ENCODE data around the gene TUBGCP2. TPM values are rescaled to one million over a fixed set of nuclear protein-coding genes. Genes with fewer than 3 reads are reported as not detected.

TUBGCP2 gene
- total and polyA plus RNA-seq, 9 of the 15 experiments (the other 6 are each of a cell fraction or from before 2014, with no cell fraction given), result 4.3 to 56.6 (median 28.4) TPM

DNA sequence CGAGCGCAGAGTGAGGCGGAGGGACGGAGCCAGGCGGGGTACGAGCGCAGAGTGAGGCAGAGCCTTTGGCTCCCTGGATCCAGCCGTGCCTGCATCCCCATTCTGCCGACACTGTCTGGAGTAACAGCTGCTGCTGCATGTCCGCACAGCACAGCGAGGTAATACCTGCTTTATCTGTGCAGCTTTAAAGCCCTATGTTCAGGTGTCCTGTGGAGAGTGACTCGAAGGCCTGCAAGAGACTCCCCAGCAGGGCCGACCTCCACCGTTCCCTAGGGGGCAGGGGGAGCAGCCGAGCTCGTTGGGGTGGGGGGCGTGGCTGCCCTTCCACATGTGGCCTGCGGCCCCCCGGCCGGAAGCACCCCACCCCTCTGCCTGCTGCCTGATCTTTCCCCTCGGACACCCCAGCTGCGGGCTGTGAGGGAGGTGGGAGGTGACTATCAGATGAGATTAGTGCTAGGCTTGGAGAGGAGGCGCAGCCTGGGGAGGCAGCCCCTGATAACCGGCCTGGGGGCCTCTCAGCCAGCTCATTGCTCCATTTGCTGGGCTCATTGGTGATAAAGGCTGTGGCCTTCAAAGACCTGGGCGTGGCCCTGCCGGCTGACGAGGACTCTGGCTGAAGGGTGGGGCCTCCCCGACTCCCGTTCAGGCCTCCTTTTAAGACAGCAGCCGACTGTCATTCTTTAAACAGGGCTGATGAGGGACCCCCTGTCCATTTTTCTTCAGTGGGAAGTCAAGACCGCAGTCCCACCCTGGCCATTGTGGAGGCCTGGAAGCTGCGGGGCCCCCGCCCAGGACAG lies 63.0 kb downstream of the TUBGCP2 start (continued):
- TF ChIP-seq, protein P1, sequence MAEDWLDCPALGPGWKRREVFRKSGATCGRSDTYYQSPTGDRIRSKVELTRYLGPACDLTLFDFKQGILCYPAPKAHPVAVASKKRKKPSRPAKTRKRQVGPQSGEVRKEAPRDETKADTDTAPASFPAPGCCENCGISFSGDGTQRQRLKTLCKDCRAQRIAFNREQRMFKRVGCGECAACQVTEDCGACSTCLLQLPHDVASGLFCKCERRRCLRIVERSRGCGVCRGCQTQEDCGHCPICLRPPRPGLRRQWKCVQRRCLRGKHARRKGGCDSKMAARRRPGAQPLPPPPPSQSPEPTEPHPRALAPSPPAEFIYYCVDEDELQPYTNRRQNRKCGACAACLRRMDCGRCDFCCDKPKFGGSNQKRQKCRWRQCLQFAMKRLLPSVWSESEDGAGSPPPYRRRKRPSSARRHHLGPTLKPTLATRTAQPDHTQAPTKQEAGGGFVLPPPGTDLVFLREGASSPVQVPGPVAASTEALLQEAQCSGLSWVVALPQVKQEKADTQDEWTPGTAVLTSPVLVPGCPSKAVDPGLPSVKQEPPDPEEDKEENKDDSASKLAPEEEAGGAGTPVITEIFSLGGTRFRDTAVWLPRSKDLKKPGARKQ (CRISPR knock-in tag; IDR thresholded peaks at IDR 0.05), result no peak
- TF ChIP-seq, protein P2, sequence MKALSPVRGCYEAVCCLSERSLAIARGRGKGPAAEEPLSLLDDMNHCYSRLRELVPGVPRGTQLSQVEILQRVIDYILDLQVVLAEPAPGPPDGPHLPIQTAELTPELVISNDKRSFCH (CRISPR knock-in tag; IDR thresholded peaks at IDR 0.05), result no peak
- TF ChIP-seq, protein P2 (tag; IDR thresholded peaks at IDR 0.05), result no peak
- no peak for TF ChIP-seq NFE2 (IDR thresholded peaks at IDR 0.05; ENCODE audit: low read depth)
- no peak for TF ChIP-seq ZNF707 (CRISPR knock-in tag; conservative IDR thresholded peaks at IDR 0.05)
- peak; percentile 64 for TF ChIP-seq JUND (IDR thresholded peaks at IDR 0.05; ENCODE audit: borderline replicate concordance, low read depth, low read length)
- peak; percentile 32; the same call in 1 of the 3 replicates for TF ChIP-seq JUND (tag; IDR thresholded peaks at IDR 0.05; ENCODE audit: borderline replicate concordance, low read depth, low read length)
- TF ChIP-seq ZNF780A (CRISPR knock-in tag; IDR thresholded peaks at IDR 0.05), result no peak
- TF ChIP-seq, protein P3, sequence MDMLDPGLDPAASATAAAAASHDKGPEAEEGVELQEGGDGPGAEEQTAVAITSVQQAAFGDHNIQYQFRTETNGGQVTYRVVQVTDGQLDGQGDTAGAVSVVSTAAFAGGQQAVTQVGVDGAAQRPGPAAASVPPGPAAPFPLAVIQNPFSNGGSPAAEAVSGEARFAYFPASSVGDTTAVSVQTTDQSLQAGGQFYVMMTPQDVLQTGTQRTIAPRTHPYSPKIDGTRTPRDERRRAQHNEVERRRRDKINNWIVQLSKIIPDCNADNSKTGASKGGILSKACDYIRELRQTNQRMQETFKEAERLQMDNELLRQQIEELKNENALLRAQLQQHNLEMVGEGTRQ (CRISPR knock-in tag; IDR thresholded peaks at IDR 0.05), result no peak
- TF ChIP-seq TGIF2 (CRISPR knock-in tag; IDR thresholded peaks at IDR 0.05), result no peak
- peak in 1 of 2 experiments; percentile 24; a peak in 1 of 4 replicates for TF ChIP-seq KDM1A (IDR thresholded peaks at IDR 0.05)
- TF ChIP-seq ZNF830 (CRISPR knock-in tag; IDR thresholded peaks at IDR 0.05), result no peak
- TF ChIP-seq, protein P4, sequence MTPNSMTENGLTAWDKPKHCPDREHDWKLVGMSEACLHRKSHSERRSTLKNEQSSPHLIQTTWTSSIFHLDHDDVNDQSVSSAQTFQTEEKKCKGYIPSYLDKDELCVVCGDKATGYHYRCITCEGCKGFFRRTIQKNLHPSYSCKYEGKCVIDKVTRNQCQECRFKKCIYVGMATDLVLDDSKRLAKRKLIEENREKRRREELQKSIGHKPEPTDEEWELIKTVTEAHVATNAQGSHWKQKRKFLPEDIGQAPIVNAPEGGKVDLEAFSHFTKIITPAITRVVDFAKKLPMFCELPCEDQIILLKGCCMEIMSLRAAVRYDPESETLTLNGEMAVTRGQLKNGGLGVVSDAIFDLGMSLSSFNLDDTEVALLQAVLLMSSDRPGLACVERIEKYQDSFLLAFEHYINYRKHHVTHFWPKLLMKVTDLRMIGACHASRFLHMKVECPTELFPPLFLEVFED (CRISPR knock-in tag; conservative IDR thresholded peaks at IDR 0.05), result no peak
- no peak for TF ChIP-seq SMAD3 (CRISPR knock-in tag; conservative IDR thresholded peaks at IDR 0.05)
- TF ChIP-seq NR2C2 (CRISPR knock-in tag; IDR thresholded peaks at IDR 0.05), result no peak
- TF ChIP-seq NR2C2 (tag; IDR thresholded peaks at IDR 0.05), result peak; percentile 48; the same call in 1 of the 2 replicates
- 0 out of 4 replicates have a peak, but pooled peaks of 1 of the 2 experiments have one; percentile 5 for TF ChIP-seq TEAD1 (CRISPR knock-in tag; IDR thresholded peaks at IDR 0.05)
- TF ChIP-seq, protein P5, sequence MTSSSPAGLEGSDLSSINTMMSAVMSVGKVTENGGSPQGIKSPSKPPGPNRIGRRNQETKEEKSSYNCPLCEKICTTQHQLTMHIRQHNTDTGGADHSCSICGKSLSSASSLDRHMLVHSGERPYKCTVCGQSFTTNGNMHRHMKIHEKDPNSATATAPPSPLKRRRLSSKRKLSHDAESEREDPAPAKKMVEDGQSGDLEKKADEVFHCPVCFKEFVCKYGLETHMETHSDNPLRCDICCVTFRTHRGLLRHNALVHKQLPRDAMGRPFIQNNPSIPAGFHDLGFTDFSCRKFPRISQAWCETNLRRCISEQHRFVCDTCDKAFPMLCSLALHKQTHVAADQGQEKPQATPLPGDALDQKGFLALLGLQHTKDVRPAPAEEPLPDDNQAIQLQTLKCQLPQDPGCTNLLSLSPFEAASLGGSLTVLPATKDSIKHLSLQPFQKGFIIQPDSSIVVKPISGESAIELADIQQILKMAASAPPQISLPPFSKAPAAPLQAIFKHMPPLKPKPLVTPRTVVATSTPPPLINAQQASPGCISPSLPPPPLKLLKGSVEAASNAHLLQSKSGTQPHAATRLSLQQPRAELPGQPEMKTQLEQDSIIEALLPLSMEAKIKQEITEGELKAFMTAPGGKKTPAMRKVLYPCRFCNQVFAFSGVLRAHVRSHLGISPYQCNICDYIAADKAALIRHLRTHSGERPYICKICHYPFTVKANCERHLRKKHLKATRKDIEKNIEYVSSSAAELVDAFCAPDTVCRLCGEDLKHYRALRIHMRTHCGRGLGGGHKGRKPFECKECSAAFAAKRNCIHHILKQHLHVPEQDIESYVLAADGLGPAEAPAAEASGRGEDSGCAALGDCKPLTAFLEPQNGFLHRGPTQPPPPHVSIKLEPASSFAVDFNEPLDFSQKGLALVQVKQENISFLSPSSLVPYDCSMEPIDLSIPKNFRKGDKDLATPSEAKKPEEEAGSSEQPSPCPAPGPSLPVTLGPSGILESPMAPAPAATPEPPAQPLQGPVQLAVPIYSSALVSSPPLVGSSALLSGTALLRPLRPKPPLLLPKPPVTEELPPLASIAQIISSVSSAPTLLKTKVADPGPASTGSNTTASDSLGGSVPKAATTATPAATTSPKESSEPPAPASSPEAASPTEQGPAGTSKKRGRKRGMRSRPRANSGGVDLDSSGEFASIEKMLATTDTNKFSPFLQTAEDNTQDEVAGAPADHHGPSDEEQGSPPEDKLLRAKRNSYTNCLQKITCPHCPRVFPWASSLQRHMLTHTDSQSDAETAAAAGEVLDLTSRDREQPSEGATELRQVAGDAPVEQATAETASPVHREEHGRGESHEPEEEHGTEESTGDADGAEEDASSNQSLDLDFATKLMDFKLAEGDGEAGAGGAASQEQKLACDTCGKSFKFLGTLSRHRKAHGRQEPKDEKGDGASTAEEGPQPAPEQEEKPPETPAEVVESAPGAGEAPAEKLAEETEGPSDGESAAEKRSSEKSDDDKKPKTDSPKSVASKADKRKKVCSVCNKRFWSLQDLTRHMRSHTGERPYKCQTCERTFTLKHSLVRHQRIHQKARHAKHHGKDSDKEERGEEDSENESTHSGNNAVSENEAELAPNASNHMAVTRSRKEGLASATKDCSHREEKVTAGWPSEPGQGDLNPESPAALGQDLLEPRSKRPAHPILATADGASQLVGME (CRISPR knock-in tag; IDR thresholded peaks at IDR 0.05), result no peak
